Measurements from ENCODE around the gene ITPRIP. TPM values are rescaled to one million over a fixed set of nuclear protein-coding genes. Genes with fewer than 3 reads are reported as not detected.
A peak's percentile ranks its signal among the peaks of the same experiment; 100 is the strongest.

Gene ITPRIP
- total and polyA plus RNA-seq, 2 experiments from 2014 or later, result 5.9 to 9.0 TPM

DNA sequence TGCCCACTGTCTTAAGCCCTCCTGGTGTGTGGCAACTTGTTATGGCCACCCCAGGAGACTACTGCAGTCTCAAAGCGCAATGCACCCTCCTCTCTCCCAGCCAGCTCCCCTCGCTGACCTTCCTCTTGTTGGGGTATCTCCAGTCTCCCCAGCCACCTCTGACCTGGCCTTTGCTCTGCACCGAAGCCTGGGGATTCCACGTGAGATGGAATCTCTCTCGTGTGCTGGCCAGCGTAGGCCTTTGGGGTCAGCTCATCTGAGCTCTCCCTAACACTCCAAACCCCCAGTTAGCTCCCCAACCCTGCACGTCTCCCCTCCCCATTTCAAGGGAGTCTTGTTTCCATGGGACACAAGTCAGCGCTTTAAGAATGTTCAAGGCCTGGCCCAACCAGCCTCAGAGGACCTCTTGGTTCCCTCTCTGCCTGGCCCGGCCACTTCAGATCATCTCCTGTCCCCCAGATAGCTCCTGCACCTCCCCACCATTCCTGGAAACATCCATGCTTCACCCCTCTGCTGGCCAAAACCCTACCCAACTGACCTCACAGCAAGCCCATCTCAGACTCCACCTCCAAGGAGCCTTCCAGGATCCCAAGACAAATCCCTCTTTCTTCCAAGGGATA lies 11.2 kb downstream of the ITPRIP start:
- Histone ChIP-seq H3K4me3 (no peak overlapping the region), H3K4me1 (ENCODE audit: insufficient read depth) (peaks cover 49% of the 10 kb centered on the region), H3K9me2 (replicated peaks; ENCODE audit: insufficient read depth) (no peaks in the 10 kb centered on the region), H2AFZ (no peak overlapping the region), H3K27ac (peak overlapping the region; percentile 97), H4K20me1 (ENCODE audit: insufficient read depth, poor library complexity, severe bottlenecking) (no peaks in the 10 kb centered on the region), H3K36me3 (replicated peaks; ENCODE audit: insufficient read depth, low read depth) (no peaks in the 10 kb centered on the region), H3K27me3 (no peaks in the 10 kb centered on the region), H3K9me3 (ENCODE audit: low read depth) (no peaks in the 10 kb centered on the region), H3K4me2 (peak overlapping the region; percentile 74), H3K79me2 (peaks cover 66% of the 10 kb centered on the region)
- TF ChIP-seq, protein P1, sequence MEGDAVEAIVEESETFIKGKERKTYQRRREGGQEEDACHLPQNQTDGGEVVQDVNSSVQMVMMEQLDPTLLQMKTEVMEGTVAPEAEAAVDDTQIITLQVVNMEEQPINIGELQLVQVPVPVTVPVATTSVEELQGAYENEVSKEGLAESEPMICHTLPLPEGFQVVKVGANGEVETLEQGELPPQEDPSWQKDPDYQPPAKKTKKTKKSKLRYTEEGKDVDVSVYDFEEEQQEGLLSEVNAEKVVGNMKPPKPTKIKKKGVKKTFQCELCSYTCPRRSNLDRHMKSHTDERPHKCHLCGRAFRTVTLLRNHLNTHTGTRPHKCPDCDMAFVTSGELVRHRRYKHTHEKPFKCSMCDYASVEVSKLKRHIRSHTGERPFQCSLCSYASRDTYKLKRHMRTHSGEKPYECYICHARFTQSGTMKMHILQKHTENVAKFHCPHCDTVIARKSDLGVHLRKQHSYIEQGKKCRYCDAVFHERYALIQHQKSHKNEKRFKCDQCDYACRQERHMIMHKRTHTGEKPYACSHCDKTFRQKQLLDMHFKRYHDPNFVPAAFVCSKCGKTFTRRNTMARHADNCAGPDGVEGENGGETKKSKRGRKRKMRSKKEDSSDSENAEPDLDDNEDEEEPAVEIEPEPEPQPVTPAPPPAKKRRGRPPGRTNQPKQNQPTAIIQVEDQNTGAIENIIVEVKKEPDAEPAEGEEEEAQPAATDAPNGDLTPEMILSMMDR (IDR thresholded peaks at IDR 0.05; ENCODE audit: poor library complexity), result no peak
- TF ChIP-seq EZH2 (IDR thresholded peaks at IDR 0.05; ENCODE audit: borderline replicate concordance), result no peak
- no peak for TF ChIP-seq EZH2phosphoT487 (IDR thresholded peaks at IDR 0.05; ENCODE audit: low read depth, severe bottlenecking, unreplicated experiment)
- WGBS (ENCODE audit: low lambda C conversion rate, missing lambda C conversion rate), result 93% methylated on average over 9 of the region's 9 CpGs
- DNase-seq (ENCODE audit: low spot score), result no peak

- Histone ChIP-seq H4K20me1 (ENCODE audit: insufficient read depth, poor library complexity, severe bottlenecking) (peaks cover 3% of the 10 kb centered on the region), H3K79me2 (peaks cover 77% of the 10 kb centered on the region), H3K9me2 (replicated peaks; ENCODE audit: insufficient read depth) (no peaks in the 10 kb centered on the region), H3K27me3 (no peaks in the 10 kb centered on the region), H3K4me3 (no peak overlapping the region), H3K36me3 (replicated peaks; ENCODE audit: insufficient read depth, low read depth) (no peaks in the 10 kb centered on the region), H3K27ac (no peak overlapping the region), H3K9me3 (ENCODE audit: low read depth) (no peaks in the 10 kb centered on the region), H3K4me2 (no peak overlapping the region), H3K4me1 (ENCODE audit: insufficient read depth) (peaks cover 35% of the 10 kb centered on the region), H2AFZ (no peak overlapping the region)
- 93% methylated on average over 28 of the region's 28 CpGs for WGBS (ENCODE audit: low lambda C conversion rate, missing lambda C conversion rate)
- no peak for TF ChIP-seq EZH2phosphoT487 (IDR thresholded peaks at IDR 0.05; ENCODE audit: low read depth, severe bottlenecking, unreplicated experiment)
- TF ChIP-seq, protein P1 (IDR thresholded peaks at IDR 0.05; ENCODE audit: poor library complexity), result no peak
- no peak for TF ChIP-seq EZH2 (IDR thresholded peaks at IDR 0.05; ENCODE audit: borderline replicate concordance)
- no peak for DNase-seq (ENCODE audit: low spot score)
These were observed 12.5 kb downstream of the ITPRIP start for GRCh38 chr10:104325436-104326435.

- 97% methylated on average over 10 of the region's 10 CpGs for WGBS (ENCODE audit: low lambda C conversion rate, missing lambda C conversion rate)
- Histone ChIP-seq H3K27me3 (no peaks in the 10 kb centered on the region), H3K79me2 (peaks cover 84% of the 10 kb centered on the region), H3K4me2 (no peak overlapping the region), H4K20me1 (ENCODE audit: insufficient read depth, poor library complexity, severe bottlenecking) (peaks cover 3% of the 10 kb centered on the region), H2AFZ (no peak overlapping the region), H3K27ac (no peak overlapping the region), H3K4me1 (ENCODE audit: insufficient read depth) (peaks cover 34% of the 10 kb centered on the region), H3K9me3 (ENCODE audit: low read depth) (no peaks in the 10 kb centered on the region), H3K36me3 (replicated peaks; ENCODE audit: insufficient read depth, low read depth) (no peaks in the 10 kb centered on the region), H3K9me2 (replicated peaks; ENCODE audit: insufficient read depth) (no peaks in the 10 kb centered on the region), H3K4me3 (no peak overlapping the region)
- TF ChIP-seq EZH2 (IDR thresholded peaks at IDR 0.05; ENCODE audit: borderline replicate concordance), result no peak
- TF ChIP-seq EZH2phosphoT487 (IDR thresholded peaks at IDR 0.05; ENCODE audit: low read depth, severe bottlenecking, unreplicated experiment), result no peak
- TF ChIP-seq, protein P1 (IDR thresholded peaks at IDR 0.05; ENCODE audit: poor library complexity), result no peak
- DNase-seq (ENCODE audit: low spot score), result no peak
These were observed 13.3 kb downstream of the ITPRIP start for GRCh38 chr10:104324931-104325330.
